Esophagus mucosa (tissue), 1 donor: ENCODE data around the gene CHI3L1. TPM values are rescaled to one million over a fixed set of nuclear protein-coding genes. Genes with fewer than 3 reads are reported as not detected.
"Not testable (repeated sequence)": the region's sequence is repeated elsewhere in the genome, so short reads cannot be mapped to it uniquely, and the experiment has no call there.

ENCODE experiments used
- ATAC-seq: fragments of 200-7000 bp; cut with Tn5 transposase; one replicate; pipeline ENCODE4 v1.9.1; 2020
- total RNA-seq: library from RNA; stranded (reverse); gene quantifications from one replicate; pipeline ENCODE4 v1.2.4, GENCODE V29; 2023
- donor health status: DM: yes; HTN: yes; CAD: no.

The CHI3L1 gene
- total RNA-seq: 20.5 TPM

GRCh38 chr1:203186446-203187303 lies at the start of gene CHI3L1:
CHI3L1 (minus strand) TSS chr1:203186704; CDS start chr1:203186623, 81 bp downstream.
- ATAC-seq: peak; percentile 88

GRCh38 chr1:203234901-203235300 lies 48.4 kb upstream of the CHI3L1 start:
- not testable (repeated sequence) for ATAC-seq

GRCh38 chr1:203229471-203230135 lies 43.1 kb upstream of the CHI3L1 start, which contains the start of gene CHIT1:
CHIT1 (minus strand) TSS chr1:203229673; CDS start chr1:203229636, 37 bp downstream.
- no peak for ATAC-seq

GRCh38 chr1:203228670-203229069 lies 42.2 kb upstream of the CHI3L1 start:
- ATAC-seq: no peak

GRCh38 chr1:203227371-203228083 lies 41.0 kb upstream of the CHI3L1 start:
- no peak for ATAC-seq

GRCh38 chr1:203225071-203225470 lies 38.6 kb upstream of the CHI3L1 start:
- no peak for ATAC-seq

GRCh38 chr1:203223012-203223775 lies 36.7 kb upstream of the CHI3L1 start:
- ATAC-seq: no peak

- ATAC-seq: no peak
Measured at GRCh38 chr1:203219934-203220333, 33.4 kb upstream of the CHI3L1 start.

GRCh38 chr1:203219171-203219570 lies 32.7 kb upstream of the CHI3L1 start:
- ATAC-seq: no peak

GRCh38 chr1:203217668-203218067 lies 31.2 kb upstream of the CHI3L1 start:
- ATAC-seq: no peak

GRCh38 chr1:203217139-203217655 lies 30.7 kb upstream of the CHI3L1 start:
- ATAC-seq: peak; percentile 27

- peak; percentile 50 for ATAC-seq
Measured at GRCh38 chr1:203216274-203217138, 30.0 kb upstream of the CHI3L1 start.

GRCh38 chr1:203215573-203215972 lies 29.1 kb upstream of the CHI3L1 start:
- no peak for ATAC-seq

- ATAC-seq: no peak
Measured at GRCh38 chr1:203214871-203215270, 28.4 kb upstream of the CHI3L1 start.

GRCh38 chr1:203213126-203213525 lies 26.6 kb upstream of the CHI3L1 start:
- no peak for ATAC-seq

- no peak for ATAC-seq
Measured at GRCh38 chr1:203211812-203212211, 25.3 kb upstream of the CHI3L1 start.

- ATAC-seq: no peak
Measured at GRCh38 chr1:203210988-203211387, 24.5 kb upstream of the CHI3L1 start.

- no peak for ATAC-seq
Measured at GRCh38 chr1:203210350-203210749, 23.8 kb upstream of the CHI3L1 start.

GRCh38 chr1:203208181-203208580 lies 21.7 kb upstream of the CHI3L1 start:
- no peak for ATAC-seq

- no peak for ATAC-seq
Measured at GRCh38 chr1:203207751-203208150, 21.2 kb upstream of the CHI3L1 start.

GRCh38 chr1:203206129-203206687 lies 19.7 kb upstream of the CHI3L1 start:
- no peak for ATAC-seq
